ENCODE measurements around the gene NTN1. TPM values are rescaled to one million over a fixed set of nuclear protein-coding genes. Genes with fewer than 3 reads are reported as not detected.

The NTN1 gene
- total RNA-seq, 2 donors from 2014 or later, result 17.0 to 40.4 TPM

DNA sequence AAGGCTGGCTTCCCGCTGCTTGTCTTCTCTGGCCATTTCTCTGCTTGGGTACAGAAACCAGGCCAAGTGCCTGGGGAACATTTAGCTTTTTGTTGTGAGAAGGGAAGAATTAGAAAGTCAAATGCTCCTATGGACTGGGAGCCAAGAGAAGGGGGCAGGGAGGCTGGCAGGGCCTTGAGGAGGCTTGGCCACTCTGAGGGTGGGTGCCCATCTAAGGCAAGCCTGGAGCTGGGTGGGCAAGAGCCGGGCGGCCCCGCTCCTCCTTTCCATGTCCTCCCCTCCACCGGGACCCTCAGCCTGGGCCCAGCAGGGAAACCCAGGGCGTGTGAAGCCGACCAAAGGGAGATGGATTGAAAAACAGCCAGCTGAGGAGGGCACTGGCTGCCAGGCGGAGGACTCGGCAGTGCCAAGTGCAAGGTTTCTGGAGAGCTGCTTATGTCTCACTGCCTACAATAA lies 69.4 kb downstream of the NTN1 start:
- no peak overlapping the region for H3K4me3 ChIP-seq (ENCODE audit: low read length)
- peaks cover 4% of the 10 kb centered on the region for H3K9me3 ChIP-seq (ENCODE audit: control insufficient read depth, low read length)
- H3K9me3 Mint-ChIP-seq, result peaks cover 3% of the 10 kb centered on the region
- no peak overlapping the region for H3K27ac ChIP-seq (ENCODE audit: low read depth, low read length)
- no peak overlapping the region for H3K27ac Mint-ChIP-seq
- H3K27me3 ChIP-seq (ENCODE audit: control insufficient read depth, insufficient read depth, low read length, poor library complexity, severe bottlenecking), result no peaks in the 10 kb centered on the region
- DNase-seq, result peak; percentile 36
- 0 to 83% methylated on average over 1 to 9 of the region's 9 CpGs for WGBS, 2 experiments (ENCODE audit: insufficient coverage in 1 of 2, insufficient read length in 1 of 2)
- H3K4me1 Mint-ChIP-seq, result peaks cover 6% of the 10 kb centered on the region
- H3K36me3 Mint-ChIP-seq (ENCODE audit: low read depth), result peaks cover 12% of the 10 kb centered on the region
- no peak overlapping the region for H3K4me3 Mint-ChIP-seq
- no peaks in the 10 kb centered on the region for H3K27me3 Mint-ChIP-seq (ENCODE audit: insufficient read depth)
- TF ChIP-seq, protein P1, sequence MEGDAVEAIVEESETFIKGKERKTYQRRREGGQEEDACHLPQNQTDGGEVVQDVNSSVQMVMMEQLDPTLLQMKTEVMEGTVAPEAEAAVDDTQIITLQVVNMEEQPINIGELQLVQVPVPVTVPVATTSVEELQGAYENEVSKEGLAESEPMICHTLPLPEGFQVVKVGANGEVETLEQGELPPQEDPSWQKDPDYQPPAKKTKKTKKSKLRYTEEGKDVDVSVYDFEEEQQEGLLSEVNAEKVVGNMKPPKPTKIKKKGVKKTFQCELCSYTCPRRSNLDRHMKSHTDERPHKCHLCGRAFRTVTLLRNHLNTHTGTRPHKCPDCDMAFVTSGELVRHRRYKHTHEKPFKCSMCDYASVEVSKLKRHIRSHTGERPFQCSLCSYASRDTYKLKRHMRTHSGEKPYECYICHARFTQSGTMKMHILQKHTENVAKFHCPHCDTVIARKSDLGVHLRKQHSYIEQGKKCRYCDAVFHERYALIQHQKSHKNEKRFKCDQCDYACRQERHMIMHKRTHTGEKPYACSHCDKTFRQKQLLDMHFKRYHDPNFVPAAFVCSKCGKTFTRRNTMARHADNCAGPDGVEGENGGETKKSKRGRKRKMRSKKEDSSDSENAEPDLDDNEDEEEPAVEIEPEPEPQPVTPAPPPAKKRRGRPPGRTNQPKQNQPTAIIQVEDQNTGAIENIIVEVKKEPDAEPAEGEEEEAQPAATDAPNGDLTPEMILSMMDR (conservative IDR thresholded peaks at IDR 0.05), result no peak
- no peak overlapping the region for H3K9ac ChIP-seq (ENCODE audit: extremely low read depth, low read length, poor library complexity, severe bottlenecking)
- peaks cover 22% of the 10 kb centered on the region for H3K36me3 ChIP-seq (ENCODE audit: control insufficient read depth, insufficient read depth, low read length)
- no peaks in the 10 kb centered on the region for H3K4me1 ChIP-seq (ENCODE audit: control insufficient read depth, insufficient read depth, low read length)

DNA sequence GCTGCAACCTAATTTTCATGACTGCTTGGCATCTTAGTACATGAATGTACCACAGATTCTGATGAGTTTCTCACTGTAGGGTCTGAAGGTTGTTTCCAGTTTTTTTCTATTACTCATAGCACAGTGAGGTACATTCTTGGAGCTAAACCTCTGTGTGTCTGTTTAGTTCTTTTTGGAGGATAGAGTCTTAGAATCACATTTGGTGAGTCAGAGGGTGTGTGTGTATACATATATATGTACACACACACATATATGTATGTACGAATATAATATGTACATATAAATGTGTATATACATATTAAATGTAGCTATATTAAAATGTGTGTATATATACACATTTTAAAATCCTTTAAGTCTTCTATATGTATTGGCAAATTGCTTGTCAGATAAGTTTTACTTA lies 72.9 kb downstream of the NTN1 start:
- Mint-ChIP-seq H3K27ac (no peak overlapping the region), H3K27me3 (ENCODE audit: insufficient read depth) (no peaks in the 10 kb centered on the region), H3K4me1 (peaks cover 6% of the 10 kb centered on the region), H3K9me3 (peaks cover 14% of the 10 kb centered on the region), H3K4me3 (no peak overlapping the region), H3K36me3 (ENCODE audit: low read depth) (peaks cover 21% of the 10 kb centered on the region)
- WGBS, 2 experiments (ENCODE audit: insufficient coverage in 1 of 2, insufficient read length in 1 of 2), result no CpG with 5 or more reads among the region's 1 CpG
- Histone ChIP-seq H3K4me1 (ENCODE audit: control insufficient read depth, insufficient read depth, low read length) (no peaks in the 10 kb centered on the region), H3K27me3 (ENCODE audit: control insufficient read depth, insufficient read depth, low read length, poor library complexity, severe bottlenecking) (no peaks in the 10 kb centered on the region), H3K4me3 (ENCODE audit: low read length) (no peak overlapping the region), H3K9me3 (ENCODE audit: control insufficient read depth, low read length) (peaks cover 9% of the 10 kb centered on the region), H3K9ac (ENCODE audit: extremely low read depth, low read length, poor library complexity, severe bottlenecking) (no peak overlapping the region), H3K36me3 (ENCODE audit: control insufficient read depth, insufficient read depth, low read length) (no peaks in the 10 kb centered on the region), H3K27ac (ENCODE audit: low read depth, low read length) (no peak overlapping the region)
- DNase-seq, result no peak
- TF ChIP-seq, protein P1 (conservative IDR thresholded peaks at IDR 0.05), result no peak

DNA sequence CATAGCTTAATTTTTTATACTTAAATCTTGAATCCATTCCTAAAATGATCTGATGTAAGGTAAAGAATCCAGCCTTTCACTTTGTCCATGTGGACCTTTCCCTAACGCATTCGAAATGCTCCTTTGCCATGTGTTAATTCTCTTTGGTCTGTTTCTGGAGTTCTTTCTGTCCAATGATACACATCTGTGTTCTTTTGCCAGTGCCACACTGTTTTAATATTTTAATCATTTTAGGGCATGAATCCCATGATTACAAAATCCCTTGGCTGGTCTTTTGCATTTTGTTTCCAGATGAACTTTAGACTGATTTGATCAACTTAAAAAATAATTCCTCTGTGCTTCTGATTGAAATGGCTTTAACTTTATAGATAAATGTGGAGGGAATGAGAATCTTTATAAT lies 74.1 kb downstream of the NTN1 start:
- Histone ChIP-seq H3K9ac (ENCODE audit: extremely low read depth, low read length, poor library complexity, severe bottlenecking) (no peak overlapping the region), H3K4me3 (ENCODE audit: low read length) (no peak overlapping the region), H3K9me3 (ENCODE audit: control insufficient read depth, low read length) (peaks cover 9% of the 10 kb centered on the region), H3K4me1 (ENCODE audit: control insufficient read depth, insufficient read depth, low read length) (no peaks in the 10 kb centered on the region), H3K27me3 (ENCODE audit: control insufficient read depth, insufficient read depth, low read length, poor library complexity, severe bottlenecking) (no peaks in the 10 kb centered on the region), H3K27ac (ENCODE audit: low read depth, low read length) (no peak overlapping the region), H3K36me3 (ENCODE audit: control insufficient read depth, insufficient read depth, low read length) (no peaks in the 10 kb centered on the region)
- 95 to 96% methylated on average over 2 of the region's 2 CpGs for WGBS, 2 experiments (ENCODE audit: insufficient coverage in 1 of 2, insufficient read length in 1 of 2)
- TF ChIP-seq, protein P1 (conservative IDR thresholded peaks at IDR 0.05), result no peak
- Mint-ChIP-seq H3K27ac (no peak overlapping the region), H3K9me3 (peaks cover 14% of the 10 kb centered on the region), H3K4me1 (no peaks in the 10 kb centered on the region), H3K27me3 (ENCODE audit: insufficient read depth) (no peaks in the 10 kb centered on the region), H3K36me3 (ENCODE audit: low read depth) (peaks cover 21% of the 10 kb centered on the region), H3K4me3 (no peak overlapping the region)
- DNase-seq, result no peak
